ENCODE results near the gene RRAGD.

DNA sequence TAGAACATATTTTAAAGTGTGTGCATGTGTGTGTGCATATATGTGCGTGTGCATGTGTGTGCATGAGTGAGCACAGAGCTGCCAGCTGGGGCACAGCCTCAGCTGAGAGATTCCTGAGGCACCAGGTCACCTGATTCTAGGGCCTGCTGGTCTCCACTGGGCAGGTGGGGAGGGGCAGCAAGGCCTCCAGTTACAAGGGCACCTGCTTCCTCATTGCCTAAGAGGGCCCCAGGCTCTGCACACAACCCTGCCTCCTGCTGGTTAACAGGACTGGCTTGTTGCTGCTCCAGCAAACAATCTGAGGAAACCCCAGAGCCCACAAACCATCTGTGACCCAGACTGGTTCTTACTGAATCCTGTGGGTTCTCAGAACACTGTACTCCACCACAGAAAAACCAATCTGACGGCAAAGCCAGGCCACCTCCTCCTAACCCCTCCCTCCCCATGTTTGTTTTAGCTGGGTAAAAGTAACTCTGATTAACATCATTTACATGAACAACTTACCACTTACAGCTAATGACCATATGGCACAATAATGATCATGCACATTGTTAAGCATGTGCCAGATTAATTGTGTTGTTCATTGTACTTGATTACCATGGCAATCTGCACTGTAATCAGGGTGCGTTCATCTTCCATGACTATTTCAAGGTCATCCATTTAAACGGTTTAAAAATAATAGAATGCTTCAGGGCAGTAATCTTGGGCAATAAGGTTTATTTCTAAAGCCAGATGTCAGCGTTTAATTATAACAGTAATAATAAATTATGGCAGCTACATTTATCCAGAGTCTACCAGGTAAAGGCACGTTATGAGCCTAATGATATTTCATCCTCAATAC is 36.4 kb downstream of the RRAGD start:
- TF ChIP-seq CTCF (IDR thresholded peaks at IDR 0.05) (peak; percentile 65), EZH2 (IDR thresholded peaks at IDR 0.05; ENCODE audit: borderline replicate concordance, insufficient read depth, low read depth, low read length, poor library complexity, severe bottlenecking) (no peak)

Measured in B cell (primary cell).